ENCODE results near the gene SBF2. TPM values are rescaled to one million over a fixed set of nuclear protein-coding genes. Genes with fewer than 3 reads are reported as not detected.

The SBF2 gene
- total RNA-seq, 2 experiments from 2014 or later = 14.2 to 15.2 TPM

DNA sequence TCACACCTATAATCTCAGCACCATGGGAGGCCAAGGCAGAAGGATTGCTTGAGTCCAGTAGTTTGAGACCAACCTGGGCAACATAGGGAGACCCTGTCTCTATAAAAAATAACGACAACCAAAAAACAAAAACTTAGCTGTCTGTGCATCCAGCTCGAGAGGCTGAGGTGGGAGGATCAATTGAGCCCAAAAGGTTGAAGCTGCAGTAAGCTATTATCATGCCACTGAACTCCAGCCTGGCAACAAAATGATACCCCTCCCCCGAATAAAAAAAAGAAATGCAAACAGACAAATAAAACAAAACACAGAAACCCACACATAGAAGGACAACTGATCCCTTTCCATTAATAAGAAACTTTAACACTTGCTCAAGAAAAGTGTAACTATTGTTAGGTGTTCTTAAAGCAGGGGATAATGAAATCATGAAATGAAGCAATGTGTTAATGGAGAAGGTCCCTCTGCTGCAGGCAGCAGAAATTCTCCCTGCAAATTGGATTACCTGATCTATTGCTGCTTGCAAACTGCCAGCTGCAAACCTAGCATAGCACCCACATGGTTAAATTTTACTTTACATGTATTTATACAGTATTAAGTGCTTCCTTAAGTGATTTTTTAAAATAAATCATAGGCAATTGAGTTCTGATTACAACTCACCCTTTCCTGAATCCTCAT is 226.3 kb downstream of the SBF2 start:
- H3K27me3 ChIP-seq (ENCODE audit: control insufficient read depth in 1 of 2, insufficient read depth in 2 of 2, low read length in 2 of 2) = no peaks in the 10 kb centered on the region
- ChIA-PET CTCF (no interaction called here), POLR2A (no interaction called here)
- TF ChIP-seq, protein P1, sequence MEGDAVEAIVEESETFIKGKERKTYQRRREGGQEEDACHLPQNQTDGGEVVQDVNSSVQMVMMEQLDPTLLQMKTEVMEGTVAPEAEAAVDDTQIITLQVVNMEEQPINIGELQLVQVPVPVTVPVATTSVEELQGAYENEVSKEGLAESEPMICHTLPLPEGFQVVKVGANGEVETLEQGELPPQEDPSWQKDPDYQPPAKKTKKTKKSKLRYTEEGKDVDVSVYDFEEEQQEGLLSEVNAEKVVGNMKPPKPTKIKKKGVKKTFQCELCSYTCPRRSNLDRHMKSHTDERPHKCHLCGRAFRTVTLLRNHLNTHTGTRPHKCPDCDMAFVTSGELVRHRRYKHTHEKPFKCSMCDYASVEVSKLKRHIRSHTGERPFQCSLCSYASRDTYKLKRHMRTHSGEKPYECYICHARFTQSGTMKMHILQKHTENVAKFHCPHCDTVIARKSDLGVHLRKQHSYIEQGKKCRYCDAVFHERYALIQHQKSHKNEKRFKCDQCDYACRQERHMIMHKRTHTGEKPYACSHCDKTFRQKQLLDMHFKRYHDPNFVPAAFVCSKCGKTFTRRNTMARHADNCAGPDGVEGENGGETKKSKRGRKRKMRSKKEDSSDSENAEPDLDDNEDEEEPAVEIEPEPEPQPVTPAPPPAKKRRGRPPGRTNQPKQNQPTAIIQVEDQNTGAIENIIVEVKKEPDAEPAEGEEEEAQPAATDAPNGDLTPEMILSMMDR (IDR thresholded peaks at IDR 0.05) = no peak
- peaks cover 3% of the 10 kb centered on the region for H3K9me3 Mint-ChIP-seq
- H3K27me3 Mint-ChIP-seq = no peaks in the 10 kb centered on the region
- no peaks in the 10 kb centered on the region for H3K36me3 ChIP-seq (ENCODE audit: insufficient read depth, low read length)
- ATAC-seq (ENCODE audit: poor library complexity) (no peak), DNase-seq (no peak)
- peaks cover 0 to 12% of the 10 kb centered on the region in 2 experiments for H3K9me3 ChIP-seq (ENCODE audit: control insufficient read depth in 1 of 2, insufficient read depth in 1 of 2, low read length in 2 of 2)
- H3K4me1 Mint-ChIP-seq (ENCODE audit: low read depth) = no peaks in the 10 kb centered on the region
- H3K4me3 Mint-ChIP-seq = no peak overlapping the region
- no peak overlapping the region for H3K27ac ChIP-seq (ENCODE audit: low read depth in 1 of 2, low read length in 2 of 2)
- H3K4me1 ChIP-seq (ENCODE audit: insufficient read depth, low read length) = no peaks in the 10 kb centered on the region
- H3K36me3 Mint-ChIP-seq (ENCODE audit: low read depth) = peaks cover 2% of the 10 kb centered on the region
- intact Hi-C loops (cut with DNase I, micrococcal nuclease) = no loop called here
- H3K4me3 ChIP-seq (ENCODE audit: low read length) = no peak overlapping the region
- H3K27ac Mint-ChIP-seq = no peak overlapping the region

DNA sequence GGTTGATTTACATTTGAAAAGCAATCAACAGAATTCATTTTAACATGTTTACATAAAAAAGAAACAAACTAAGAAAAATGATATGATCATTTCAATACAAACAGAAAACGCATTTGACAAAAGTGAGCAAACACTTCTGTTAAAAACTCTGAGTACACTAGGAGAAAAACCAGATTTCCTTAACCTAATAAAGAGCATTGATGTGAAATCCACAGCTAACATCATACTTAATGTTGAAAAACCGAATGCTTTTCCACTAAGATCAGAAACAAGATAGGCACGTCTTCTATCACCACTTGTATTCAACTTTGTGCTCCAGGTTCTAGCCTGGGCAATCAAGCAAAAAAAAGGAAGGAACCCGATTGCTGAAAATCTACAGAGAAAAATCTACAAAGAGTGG is 227.6 kb downstream of the SBF2 start:
- Mint-ChIP-seq H3K4me1 (ENCODE audit: low read depth) (no peaks in the 10 kb centered on the region), H3K4me3 (no peak overlapping the region), H3K27me3 (no peaks in the 10 kb centered on the region), H3K36me3 (ENCODE audit: low read depth) (peaks cover 12% of the 10 kb centered on the region), H3K27ac (no peak overlapping the region), H3K9me3 (peaks cover 11% of the 10 kb centered on the region)
- no peaks in the 10 kb centered on the region for H3K27me3 ChIP-seq (ENCODE audit: control insufficient read depth in 1 of 2, insufficient read depth in 2 of 2, low read length in 2 of 2)
- ATAC-seq (ENCODE audit: poor library complexity) (no peak), DNase-seq (no peak)
- CTCF ChIA-PET = interaction anchor here (0.5 kb wide), 1 partner anchor 911 kb away, joined by 3 read pairs; no protein-coding TSS in a partner anchor
- no peaks in the 10 kb centered on the region for H3K36me3 ChIP-seq (ENCODE audit: insufficient read depth, low read length)
- no peaks in the 10 kb centered on the region for H3K4me1 ChIP-seq (ENCODE audit: insufficient read depth, low read length)
- no peak overlapping the region for H3K27ac ChIP-seq (ENCODE audit: low read depth in 1 of 2, low read length in 2 of 2)
- TF ChIP-seq, protein P1 (IDR thresholded peaks at IDR 0.05) = no peak
- intact Hi-C loops (cut with DNase I, micrococcal nuclease) = no loop called here
- no peak overlapping the region for H3K4me3 ChIP-seq (ENCODE audit: low read length)
- POLR2A ChIA-PET = no interaction called here
- peaks cover 0 to 12% of the 10 kb centered on the region in 2 experiments for H3K9me3 ChIP-seq (ENCODE audit: control insufficient read depth in 1 of 2, insufficient read depth in 1 of 2, low read length in 2 of 2)

DNA sequence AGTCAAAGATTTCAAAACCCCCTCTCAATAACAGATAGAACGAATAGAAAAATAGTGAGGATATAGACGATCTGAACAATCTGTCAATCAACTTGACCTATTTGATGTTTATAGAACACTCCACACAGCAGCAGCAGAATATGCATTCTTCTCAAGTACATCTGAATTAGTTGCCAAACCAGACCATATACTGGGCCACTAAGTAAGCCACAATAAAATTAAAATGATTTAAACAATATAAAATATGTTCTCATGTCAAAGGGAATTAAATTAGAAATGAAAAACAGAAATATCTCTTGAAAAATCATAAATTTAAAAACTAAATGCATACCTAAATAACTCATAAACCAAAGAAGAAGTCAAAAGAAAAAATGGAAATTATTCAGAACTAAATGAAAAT is 229.2 kb downstream of the SBF2 start:
- Histone ChIP-seq H3K4me3 (ENCODE audit: low read length) (no peak overlapping the region), H3K27ac (ENCODE audit: low read depth in 1 of 2, low read length in 2 of 2) (no peak overlapping the region), H3K4me1 (ENCODE audit: insufficient read depth, low read length) (no peaks in the 10 kb centered on the region), H3K36me3 (ENCODE audit: insufficient read depth, low read length) (no peaks in the 10 kb centered on the region), H3K27me3 (ENCODE audit: control insufficient read depth in 1 of 2, insufficient read depth in 2 of 2, low read length in 2 of 2) (no peaks in the 10 kb centered on the region), H3K9me3 (ENCODE audit: control insufficient read depth in 1 of 2, insufficient read depth in 1 of 2, low read length in 2 of 2) (peaks cover 3 to 13% of the 10 kb centered on the region in 2 experiments)
- Mint-ChIP-seq H3K4me3 (no peak overlapping the region), H3K27me3 (no peaks in the 10 kb centered on the region), H3K9me3 (peaks cover 17% of the 10 kb centered on the region), H3K4me1 (ENCODE audit: low read depth) (no peaks in the 10 kb centered on the region), H3K27ac (no peak overlapping the region), H3K36me3 (ENCODE audit: low read depth) (peaks cover 24% of the 10 kb centered on the region)
- ChIA-PET POLR2A (no interaction called here), CTCF (no interaction called here)
- TF ChIP-seq, protein P1 (IDR thresholded peaks at IDR 0.05) = no peak
- no peak for DNase-seq
- intact Hi-C loops (cut with DNase I, micrococcal nuclease) = no loop called here
- no peak for ATAC-seq (ENCODE audit: poor library complexity)
